ENCODE data around the gene HPS4.
A peak's percentile ranks its signal among the peaks of the same experiment; 100 is the strongest.
"Not testable (repeated sequence)": the region's sequence is repeated elsewhere in the genome, so short reads cannot be mapped to it uniquely, and the experiment has no call there.

Gene HPS4

DNA sequence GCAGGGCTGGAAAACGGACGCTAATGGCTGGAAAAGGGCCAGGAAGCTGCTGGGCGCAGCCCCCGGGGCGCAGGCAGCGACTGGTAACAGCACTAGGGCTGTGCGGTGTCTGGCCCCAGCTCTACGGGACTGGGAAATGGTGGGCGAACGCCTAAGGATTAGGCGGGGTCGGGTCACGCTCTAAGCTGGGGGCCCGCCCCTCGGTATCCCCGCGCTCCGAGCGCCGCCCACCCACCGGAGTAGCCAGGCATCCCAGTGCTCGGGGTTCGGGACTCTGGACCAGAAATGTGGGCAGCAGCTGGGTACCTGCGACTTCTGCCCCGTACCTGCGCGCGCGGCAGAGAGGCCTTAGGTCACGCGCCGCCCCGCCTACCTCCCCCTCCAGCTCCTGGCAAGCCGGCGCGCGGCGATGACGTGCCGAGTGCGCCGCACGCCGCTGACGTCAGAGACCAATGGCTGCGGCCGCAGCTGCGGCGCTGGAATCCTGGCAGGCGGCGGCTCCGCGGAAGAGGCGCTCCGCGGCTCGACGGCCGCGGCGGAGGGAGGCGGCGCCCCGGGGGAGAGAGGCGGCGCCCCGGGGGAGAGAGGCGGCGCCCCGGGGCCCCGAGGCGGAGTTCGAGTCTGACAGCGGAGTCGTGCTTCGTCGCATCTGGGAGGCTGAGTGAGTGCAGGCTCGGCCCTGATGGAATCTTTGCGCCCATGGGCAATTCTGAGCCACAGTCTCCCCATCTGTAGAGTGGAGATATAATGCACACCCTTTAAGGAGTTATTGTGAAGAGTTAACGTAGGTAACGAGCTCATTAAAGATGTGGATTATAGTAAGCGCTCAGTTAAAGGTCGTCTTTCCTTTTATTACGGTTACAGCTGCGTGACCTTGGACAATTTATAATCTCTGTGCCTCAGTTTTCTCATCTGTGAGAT is at the start of gene HPS4, which contains the start of gene SRRD:
Gene HPS4, minus strand, starts transcription at position 345 of the 921 bp plus-strand sequence. CDS start 2,021 bp downstream, outside the sequence.
Gene SRRD, plus strand, starts transcription at position 439 of the 921 bp plus-strand sequence. Its CDS starts 14 bp downstream, at position 453.
- DNase-seq (ENCODE audit: low read depth in 2 of 2), result peak; percentile 72 to 75

DNA sequence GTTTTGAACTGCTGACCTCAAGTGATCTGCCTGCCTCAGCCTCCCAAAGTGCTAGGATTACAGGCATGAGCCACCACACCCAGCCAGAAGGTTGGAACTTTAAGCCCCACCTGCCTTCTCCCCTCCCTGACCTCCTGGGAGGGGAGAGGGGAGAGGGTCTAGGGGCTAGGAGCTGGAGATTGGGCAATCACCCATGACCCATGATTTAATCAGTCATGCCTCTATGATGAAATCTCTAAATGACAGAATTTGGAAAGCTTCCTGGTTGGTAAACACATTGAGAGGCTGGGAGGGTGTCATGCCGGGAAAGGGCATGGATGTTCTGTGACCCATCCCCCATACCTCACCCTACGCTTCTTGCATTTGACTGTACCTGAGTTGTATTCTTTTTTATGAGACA is 45.8 kb upstream of the HPS4 start:
- DNase-seq (ENCODE audit: low read depth in 2 of 2), result no peak

DNA sequence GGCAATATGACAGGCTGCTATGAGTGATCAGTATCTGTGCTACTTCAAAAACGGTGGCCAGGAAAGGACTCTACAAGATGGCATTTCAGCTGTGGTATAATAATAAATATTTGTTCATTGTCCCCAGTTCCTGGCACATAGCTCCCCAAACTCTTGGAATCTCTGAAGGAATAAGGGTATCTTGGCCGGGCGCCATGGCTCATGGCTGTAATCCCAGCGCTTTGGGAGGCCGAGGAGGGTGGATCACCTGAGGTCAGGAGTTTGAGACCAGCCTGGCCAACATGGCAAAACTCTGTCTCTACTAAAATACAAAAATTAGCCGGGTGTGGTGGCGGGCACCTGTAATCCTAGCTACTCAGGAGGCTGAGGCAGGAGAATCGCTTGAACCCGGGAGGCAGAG is 44.9 kb upstream of the HPS4 start:
- not testable (repeated sequence) for DNase-seq (ENCODE audit: low read depth in 2 of 2)

DNA sequence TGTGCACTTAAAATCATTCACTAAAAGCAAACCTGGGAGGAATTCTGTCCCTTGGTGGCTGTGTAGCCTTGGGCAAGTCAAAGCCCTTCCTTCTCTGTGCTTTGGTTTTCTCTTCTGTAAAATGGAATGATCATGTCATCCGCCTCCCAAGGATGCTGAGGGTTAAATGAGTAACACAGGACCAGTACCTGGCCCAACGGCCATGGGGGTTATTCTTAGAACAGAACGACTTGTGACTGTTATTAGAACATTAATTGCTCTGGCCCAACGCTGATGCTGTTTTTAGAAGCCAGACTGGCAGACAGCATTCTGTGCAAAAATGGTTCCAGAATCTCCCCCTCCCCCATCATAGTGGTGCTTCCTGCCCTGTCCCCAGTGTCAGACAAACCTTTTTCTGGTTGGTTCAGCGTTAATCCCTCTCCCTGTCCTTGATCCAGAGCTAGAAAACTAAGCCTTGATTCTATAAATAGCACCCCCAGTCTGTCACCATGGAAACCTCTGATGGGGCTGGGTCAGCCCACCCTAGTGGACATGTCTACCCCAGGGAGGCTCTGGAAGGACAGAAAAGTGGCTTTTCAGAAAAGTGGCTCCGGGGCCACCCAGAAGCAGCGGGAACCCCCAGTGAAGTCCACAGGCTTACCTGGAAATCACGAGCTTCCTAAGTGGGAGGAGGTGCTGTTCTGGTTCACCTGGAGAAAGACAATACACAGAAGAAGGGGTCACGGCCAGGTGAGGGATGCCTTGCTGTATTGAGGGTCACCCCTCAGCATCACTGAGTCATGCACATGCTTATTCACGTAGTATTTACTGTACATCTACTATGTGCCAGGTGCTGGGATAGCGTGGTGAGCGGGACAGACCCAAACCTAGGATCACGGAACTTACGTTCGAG is 44.2 kb upstream of the HPS4 start:
- DNase-seq (ENCODE audit: low read depth in 2 of 2), result no peak

DNA sequence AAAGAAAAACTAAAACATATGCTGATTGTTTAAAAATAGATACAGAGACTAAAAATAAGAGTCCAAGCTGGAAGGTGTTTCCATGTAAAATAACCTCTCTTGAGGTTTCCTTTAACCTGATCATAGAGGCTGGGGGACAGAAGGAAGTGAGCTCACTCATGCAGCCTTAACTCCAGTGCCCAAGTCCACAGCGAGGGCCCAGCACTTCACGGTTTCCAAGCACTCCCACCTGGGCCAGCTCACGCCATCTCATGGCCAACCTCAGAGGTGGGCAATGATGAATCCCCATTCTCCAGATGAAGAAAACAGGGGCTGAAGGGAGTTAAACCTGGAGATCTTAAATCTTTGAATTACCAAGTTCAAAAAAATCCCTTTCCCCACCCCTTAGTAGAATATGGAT is 43.6 kb upstream of the HPS4 start:
- DNase-seq (ENCODE audit: low read depth in 2 of 2), result no peak

DNA sequence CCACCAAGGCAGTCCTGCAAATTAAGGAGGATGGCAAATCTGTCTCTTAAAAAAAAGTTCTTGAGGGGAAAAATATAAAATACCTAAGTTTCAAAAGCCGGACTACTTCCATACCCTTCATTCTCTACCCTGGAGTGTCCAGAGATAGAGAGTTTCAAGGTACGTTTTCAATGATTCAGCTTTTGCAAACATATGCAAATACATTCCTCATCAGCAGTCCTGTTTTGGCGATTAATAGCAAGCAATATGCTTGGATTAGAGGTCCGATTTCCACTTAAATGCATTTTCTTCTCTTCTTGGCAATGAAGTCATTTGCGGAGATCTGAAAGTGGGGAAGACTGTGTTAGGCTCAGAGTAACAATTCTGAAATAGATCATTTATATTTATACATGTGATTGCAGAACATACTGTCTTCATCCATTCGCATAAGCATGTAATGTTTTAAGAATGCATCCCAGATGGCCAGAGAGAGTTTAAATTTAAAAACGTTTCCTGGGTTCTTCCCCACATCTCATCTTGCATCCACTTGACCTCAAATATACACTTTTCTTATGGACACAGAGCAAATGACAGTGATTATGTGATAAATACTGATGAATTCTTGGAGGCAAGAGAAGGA is 42.5 kb upstream of the HPS4 start:
- DNase-seq (ENCODE audit: low read depth in 2 of 2), result no peak

DNA sequence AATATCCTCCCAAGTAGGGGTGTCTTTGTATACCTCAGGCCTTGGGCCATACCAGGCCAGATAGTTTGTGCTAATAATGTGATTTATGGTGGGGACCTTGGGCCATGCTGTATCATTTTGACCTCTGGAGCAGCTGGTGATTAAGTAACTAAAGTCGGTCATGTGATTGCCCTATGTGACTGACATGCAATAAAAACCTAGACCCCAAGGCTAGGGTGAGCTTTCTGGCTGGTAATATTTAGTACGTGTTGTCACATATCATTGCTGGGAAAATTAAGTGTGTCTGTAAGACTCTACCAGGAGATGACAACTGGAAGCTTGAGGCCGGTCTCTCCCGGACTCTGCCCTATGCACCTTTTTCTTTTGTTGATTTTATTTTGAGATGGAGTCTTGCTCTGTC is 41.3 kb upstream of the HPS4 start:
- DNase-seq (ENCODE audit: low read depth in 2 of 2), result no peak

DNA sequence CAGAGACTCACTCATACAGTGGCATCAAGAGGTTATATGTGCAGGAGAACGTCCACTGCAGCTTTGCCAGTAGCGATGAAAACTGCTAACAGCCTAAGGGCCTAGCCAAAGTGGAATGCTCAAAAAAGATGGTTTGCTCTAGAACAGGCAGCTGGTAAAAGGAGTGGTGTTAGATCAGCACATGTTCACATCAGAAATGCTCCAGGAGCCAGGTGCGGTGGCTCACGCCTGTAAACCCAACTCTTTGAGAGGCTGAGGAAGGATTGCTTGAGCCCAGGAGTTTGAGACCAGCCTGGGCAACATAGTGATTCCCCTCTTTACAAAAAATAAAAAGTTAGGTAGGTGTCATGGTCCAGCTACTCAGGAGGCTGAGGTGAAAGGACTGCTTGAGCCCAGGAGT is 39.0 kb upstream of the HPS4 start:
- DNase-seq (ENCODE audit: low read depth in 2 of 2), result no peak

DNA sequence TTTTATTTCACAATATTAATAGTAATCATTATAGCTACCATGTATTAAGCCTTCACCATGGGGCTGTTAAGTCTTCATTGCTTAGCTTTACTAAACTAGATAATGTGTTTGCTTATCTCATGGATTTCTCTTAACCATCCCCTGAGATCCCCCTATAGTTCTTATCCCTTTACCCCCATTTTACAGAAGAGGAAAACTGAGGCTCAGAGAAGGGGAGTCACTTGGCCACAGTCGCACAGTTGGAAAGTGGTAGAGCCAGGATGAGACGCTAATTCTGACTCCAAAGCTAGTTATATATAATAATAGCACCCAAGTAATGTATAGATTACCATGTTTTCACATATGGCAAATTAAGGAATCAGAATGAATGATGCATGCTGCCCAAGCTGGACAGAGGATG is 38.4 kb upstream of the HPS4 start:
- no peak for DNase-seq (ENCODE audit: low read depth in 2 of 2)

DNA sequence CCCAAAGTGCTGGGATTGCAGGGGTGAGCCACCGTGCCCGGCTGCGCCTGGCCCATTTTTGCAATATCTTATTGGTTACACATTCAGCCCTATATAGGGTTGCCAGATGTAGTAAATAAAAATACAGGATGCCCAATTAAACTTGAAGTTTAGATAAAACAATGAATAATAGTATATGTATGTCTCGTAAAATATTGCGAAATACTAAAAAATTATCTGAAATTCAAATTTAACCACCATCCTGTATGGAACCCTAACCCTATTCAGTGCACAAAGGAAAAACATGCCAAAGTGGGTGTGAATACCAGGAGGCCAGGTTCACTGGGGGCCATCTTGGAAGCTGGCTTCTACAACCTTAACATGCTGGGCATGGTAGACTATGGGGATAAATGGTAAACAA is 33.8 kb upstream of the HPS4 start:
- no peak for DNase-seq (ENCODE audit: low read depth in 2 of 2)

DNA sequence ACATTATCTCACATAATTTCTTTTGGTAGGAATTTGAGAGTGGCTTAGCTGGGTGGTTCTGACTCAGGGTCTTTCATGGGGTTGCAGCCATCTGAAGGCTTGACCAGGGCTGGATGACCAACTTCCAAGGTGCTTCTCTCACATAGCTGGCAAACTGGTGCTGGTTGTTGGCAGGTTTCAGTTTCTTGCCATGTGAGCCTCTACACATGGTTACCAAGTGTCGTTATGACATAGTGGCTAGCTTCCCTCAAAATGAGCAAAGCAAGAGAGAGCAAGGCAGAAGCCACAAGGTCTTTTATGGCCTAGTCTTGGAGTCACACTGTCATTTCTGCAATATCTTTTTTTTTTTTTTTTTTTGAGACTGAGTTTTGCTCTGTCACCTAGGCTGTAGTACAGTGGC is 32.9 kb upstream of the HPS4 start:
- DNase-seq (ENCODE audit: low read depth in 2 of 2), result no peak

DNA sequence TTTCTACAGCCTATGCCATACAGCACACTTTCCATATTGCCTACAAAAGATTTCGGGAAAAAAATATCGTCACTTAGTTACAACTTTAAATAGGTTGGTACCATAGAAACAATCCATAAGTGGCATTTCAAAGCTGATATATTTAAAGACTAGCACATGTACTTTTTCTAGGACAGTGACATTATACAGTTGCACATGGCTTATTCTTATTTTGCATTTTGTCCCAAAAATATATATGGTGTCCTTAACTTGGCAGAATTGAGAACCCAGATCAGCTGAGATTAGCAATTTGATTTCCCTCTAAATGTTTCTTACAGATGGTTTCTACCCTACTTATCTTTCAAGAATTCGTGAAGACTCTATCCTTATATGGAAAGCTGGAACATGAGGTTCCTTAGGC is 32.3 kb upstream of the HPS4 start:
- no peak for DNase-seq (ENCODE audit: low read depth in 2 of 2)

DNA sequence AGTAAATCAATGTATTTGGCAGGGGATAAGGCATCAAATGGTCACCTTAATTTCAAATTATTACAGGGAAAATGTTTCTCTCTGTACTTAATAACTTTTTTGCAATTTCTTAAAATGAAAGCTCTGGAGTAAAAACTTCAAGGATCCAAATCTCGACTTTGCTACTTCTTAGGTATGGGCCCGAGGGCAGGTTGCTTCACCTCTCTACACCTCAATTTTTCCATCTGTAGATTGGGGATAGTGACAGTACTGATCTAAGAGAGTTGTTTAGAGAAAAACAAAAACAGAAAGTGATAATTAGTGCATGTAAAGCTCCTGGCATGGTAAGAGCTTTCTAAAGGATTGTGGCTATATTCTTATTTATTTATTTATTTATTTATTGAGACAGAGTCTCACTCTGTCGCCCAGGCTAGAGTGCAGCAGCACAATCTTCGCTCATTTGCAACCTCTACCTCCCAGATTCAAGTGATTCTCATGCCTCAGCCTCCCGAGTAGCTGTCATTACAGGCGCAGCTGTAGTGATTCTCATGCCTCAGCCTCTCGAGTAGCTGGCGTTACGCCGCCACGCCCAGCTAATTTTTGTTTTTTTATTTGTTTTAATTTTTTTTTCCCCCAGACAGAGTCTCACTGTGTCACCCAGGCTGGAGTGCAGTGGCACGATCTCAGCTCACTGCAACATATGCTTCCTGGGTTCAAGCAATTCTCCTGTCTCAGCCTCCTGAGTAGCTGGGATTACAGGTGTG is 31.0 kb upstream of the HPS4 start:
- DNase-seq (ENCODE audit: low read depth in 2 of 2), result no peak

DNA sequence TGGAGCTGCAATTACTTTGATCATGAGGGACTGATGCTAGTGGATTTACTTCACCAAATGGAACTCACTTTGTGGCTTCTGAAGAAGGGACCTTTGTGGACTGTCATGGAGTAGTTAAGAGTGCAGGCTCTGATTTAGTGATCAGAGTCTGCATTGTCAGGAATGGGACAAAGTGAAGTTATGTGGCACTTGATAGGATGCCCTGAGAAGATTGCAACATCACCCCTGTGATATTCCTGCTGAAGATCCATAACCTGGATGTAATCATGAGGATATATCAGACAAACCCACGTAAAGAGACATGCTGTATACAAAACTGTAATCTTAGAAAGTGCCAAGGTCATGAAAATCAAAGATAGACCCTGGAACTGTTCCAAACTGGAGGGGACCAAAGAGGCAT is 30.3 kb upstream of the HPS4 start:
- DNase-seq (ENCODE audit: low read depth in 2 of 2), result no peak

DNA sequence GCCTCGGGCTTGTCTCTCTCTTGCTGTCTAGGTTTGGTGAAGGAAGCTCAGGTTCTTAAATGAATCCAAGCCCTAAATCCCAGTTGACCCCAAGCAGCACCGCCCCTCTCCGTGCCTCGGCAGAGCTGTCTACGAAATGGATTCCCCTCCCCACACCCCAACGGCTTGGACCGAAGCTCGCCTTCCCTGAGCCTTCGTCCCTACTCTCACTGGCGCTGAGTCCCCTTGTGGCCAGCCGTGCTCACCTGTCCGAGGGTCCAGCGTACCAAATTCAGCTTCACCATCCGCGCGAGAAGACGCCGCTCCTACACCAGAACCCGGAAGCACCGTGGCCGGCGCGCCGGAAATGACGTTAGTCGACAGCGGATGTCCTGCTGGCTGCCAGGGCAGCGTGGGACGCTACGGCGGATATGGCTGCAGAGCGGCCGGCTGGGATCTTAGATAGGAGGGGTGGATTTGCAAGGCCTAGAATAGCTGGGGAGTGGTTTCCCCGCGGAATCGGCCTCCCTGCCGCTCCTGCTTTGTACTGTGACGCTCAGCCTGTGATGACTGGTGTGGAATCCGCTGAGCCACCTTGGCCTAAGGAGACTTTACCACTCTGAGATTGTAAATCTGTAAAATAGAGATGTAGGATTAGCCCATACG is 28.7 kb upstream of the HPS4 start, which contains the start of gene TFIP11:
Gene TFIP11, minus strand, starts transcription at position 325 of the 645 bp plus-strand sequence. CDS start 2,201 bp downstream, outside the sequence.
- peak; percentile 71 to 73 for DNase-seq (ENCODE audit: low read depth in 2 of 2)

DNA sequence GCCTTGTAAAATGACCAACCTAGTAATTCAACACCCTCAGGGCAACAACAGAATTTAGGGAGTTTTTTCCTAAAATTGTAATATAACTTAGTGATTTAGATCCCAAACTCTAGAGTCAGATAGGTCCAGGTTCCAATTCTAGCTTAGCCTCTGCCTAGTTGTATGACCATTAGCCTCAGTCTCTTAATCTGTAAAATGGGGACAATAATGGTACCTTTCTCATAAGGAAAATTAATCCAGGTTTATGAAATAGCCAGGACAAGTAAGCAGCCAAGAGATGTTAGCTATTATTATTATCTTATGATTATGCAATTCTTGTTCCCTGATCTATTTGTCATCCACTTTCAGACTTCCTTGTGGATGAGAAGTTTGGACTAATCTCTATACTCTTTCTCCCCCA is 24.6 kb upstream of the HPS4 start:
- DNase-seq (ENCODE audit: low read depth in 2 of 2), result no peak

DNA sequence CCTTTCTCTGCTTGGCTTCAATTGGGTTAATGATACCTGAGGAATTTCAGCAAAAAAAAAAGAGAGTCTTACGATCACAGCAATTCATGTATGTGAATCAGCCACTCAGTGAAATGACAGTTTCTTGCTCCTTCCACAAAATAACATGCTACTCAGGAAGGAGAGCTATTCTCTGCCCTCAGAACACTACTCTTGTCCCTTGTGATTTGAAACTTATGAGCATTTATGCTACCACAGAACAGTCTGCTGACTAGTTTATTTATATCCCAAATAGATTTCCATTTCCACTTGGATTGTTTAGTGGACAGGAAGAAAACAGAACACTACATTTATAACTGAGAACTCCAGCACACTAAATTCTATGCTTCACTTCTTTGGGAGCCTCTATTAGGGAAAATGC is 20.2 kb upstream of the HPS4 start:
- DNase-seq (ENCODE audit: low read depth in 2 of 2), result no peak

DNA sequence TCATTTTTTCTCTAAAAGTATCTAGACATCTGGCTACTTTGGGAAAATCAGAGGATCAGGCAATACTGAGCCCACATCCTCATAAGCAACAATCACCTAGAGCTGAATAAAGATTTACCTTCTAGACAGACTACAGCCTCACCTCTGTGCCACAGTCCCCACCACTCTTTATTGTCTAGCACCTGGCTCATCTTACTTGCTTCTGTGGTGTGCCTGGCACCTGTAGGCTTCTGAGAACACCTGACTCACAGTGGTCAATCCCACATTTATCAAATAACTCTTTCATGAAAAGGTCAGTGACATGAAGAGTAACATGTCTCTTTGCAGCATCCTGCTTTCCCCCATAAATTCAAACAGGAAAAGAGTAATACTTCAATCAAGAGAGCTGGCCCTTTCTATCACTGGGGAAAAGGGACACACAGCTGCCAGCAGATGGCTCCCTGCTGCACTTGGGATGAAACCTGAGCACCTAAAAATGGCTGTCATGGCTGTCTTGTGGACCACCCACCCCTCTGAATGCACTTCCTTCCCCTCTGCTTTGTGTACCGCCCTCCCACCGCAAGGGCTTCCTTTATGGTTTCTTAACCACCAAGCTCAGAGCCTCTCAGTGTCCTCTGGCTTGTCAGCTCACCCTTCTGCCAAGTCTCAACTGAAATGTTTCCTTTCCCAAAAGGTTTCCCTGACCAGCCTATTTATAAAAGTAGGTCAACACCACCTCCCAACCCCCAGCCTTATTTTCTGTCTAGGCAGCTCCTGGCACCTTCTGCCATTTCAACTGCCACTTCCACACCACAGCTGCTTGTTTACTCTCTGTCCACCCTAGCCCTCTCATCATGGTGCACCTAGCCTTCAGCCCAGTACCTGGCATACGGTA is 19.3 kb upstream of the HPS4 start:
- DNase-seq (ENCODE audit: low read depth in 2 of 2), result no peak

DNA sequence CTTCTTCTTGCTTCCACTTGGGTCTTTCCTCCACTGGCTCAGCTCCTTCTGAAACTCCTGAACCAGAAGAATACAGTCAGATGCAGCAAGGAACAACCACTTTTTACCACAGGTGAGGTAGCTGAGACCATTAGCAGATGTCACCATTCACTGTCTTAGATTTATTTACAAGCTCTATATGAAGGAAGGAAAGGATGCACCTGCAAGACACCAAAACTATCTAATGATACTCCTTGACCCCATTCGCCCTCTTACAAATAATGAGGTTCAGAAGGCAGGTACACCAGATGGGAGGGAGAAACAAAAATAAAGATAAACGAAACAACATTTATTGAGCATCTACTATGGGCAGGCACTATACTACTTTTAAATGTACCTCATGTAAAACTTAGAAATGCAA is 18.4 kb upstream of the HPS4 start:
- no peak for DNase-seq (ENCODE audit: low read depth in 2 of 2)

DNA sequence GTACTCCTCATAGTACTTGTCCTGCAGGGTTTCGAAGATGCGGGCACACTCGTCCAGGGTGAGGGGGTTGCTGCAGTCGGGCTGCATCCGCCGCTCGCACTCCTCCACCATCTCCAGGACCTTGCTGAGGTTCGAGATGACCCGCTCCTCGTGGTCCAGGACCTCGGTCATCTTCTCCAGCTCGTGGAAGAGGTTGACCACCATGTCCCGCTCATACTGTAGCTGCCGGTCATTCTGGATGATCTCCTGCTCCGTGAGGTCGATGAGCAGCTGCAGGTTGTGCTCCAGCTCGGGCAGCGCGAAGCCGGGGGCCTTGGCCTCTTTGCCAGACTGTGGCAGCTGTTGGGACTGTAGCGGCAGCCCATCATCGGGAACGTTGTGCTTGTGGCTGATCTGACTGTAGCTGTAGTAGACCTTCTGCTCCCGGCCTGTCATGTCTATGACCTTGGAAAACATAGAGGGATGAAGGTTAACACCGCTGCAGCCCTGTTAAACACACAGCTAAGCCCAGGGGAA is 15.7 kb upstream of the HPS4 start:
- DNase-seq (ENCODE audit: low read depth in 2 of 2), result no peak

Data from fibroblast of skin of left quadriceps (primary cell).